ENCODE measurements around the gene GNE. TPM values are rescaled to one million over a fixed set of nuclear protein-coding genes. Genes with fewer than 3 reads are reported as not detected.
"Not testable (repeated sequence)": the region's sequence is repeated elsewhere in the genome, so short reads cannot be mapped to it uniquely, and the experiment has no call there.

The GNE gene
- total and polyA plus RNA-seq, 7 experiments from 2014 or later, result 6.4 to 18.5 (median 13.1) TPM

GRCh38 chr9:36239205-36239604 lies 19.0 kb downstream of the GNE start:
- CTCF ChIA-PET, result not testable (repeated sequence)

GRCh38 chr9:36237230-36237629 lies 21.0 kb downstream of the GNE start:
- H3K27me3 ChIP-seq (ENCODE audit: control insufficient read depth in 2 of 2, insufficient read depth in 2 of 2, low read length in 2 of 2), result no peaks in the 10 kb centered on the region
- H3K36me3 ChIP-seq (ENCODE audit: control insufficient read depth in 2 of 3, insufficient read depth in 3 of 3, low read length in 3 of 3), result peaks cover 0 to 36% (median 0%) of the 10 kb centered on the region in 3 experiments
- no peaks in the 10 kb centered on the region for H3K27me3 Mint-ChIP-seq
- peaks cover 0 to 38% (median 27%) of the 10 kb centered on the region in 5 donors for H3K36me3 Mint-ChIP-seq
- DNase-seq, result no peak
- H3K9me3 Mint-ChIP-seq, result no peaks in the 10 kb centered on the region
- H3K4me3 ChIP-seq (ENCODE audit: low read length), result no peak overlapping the region
- H3K4me1 ChIP-seq (ENCODE audit: control insufficient read depth in 2 of 2, insufficient read depth in 2 of 2, low read length in 2 of 2), result no peaks in the 10 kb centered on the region
- ChIA-PET CTCF (no interaction called here), POLR2A (no interaction called here)
- no peaks in the 10 kb centered on the region for H3K9me3 ChIP-seq (ENCODE audit: control insufficient read depth in 2 of 3, low read length in 3 of 3)
- ATAC-seq, result no peak
- intact Hi-C loops (cut with micrococcal nuclease), result loop anchor here in 1 of 2 donors (5.0 kb wide), 1 partner anchor 45 kb away; the partner anchor contains the start of gene CLTA
- H3K4me1 Mint-ChIP-seq, result peaks cover 0 to 11% (median 5%) of the 10 kb centered on the region in 7 donors
- no peak overlapping the region for H3K4me3 Mint-ChIP-seq
- no peak overlapping the region for H3K27ac Mint-ChIP-seq
- no peak overlapping the region for H3K27ac ChIP-seq (ENCODE audit: low read depth, low read length)

More at GRCh38 chr9:36239205-36239604, 19.0 kb downstream of the GNE start:
- ATAC-seq; H3K9me3 Mint-ChIP-seq; DNase-seq; POLR2A ChIA-PET; H3K4me1 ChIP-seq (ENCODE audit: control insufficient read depth in 2 of 2, insufficient read depth in 2 of 2, low read length in 2 of 2); H3K27ac ChIP-seq (ENCODE audit: low read depth, low read length); H3K4me3 Mint-ChIP-seq; H3K9me3 ChIP-seq (ENCODE audit: control insufficient read depth in 2 of 3, low read length in 3 of 3); H3K4me1 Mint-ChIP-seq; H3K27me3 Mint-ChIP-seq; H3K27me3 ChIP-seq (ENCODE audit: control insufficient read depth in 2 of 2, insufficient read depth in 2 of 2, low read length in 2 of 2); H3K4me3 ChIP-seq (ENCODE audit: low read length): not testable (repeated sequence)
- H3K36me3 ChIP-seq (ENCODE audit: control insufficient read depth in 2 of 3, insufficient read depth in 3 of 3, low read length in 3 of 3), result peaks cover 0 to 22% (median 0%) of the 10 kb centered on the region in 3 experiments
- H3K36me3 Mint-ChIP-seq, result peaks cover 0 to 34% (median 17%) of the 10 kb centered on the region in 5 donors
- H3K27ac Mint-ChIP-seq, result peak overlapping the region in 1 of 9 donors; percentile 55
- intact Hi-C loops (cut with micrococcal nuclease), result loop anchor here in 1 of 2 donors (5.0 kb wide), 1 partner anchor 47 kb away; the partner anchor contains the start of gene CLTA

GRCh38 chr9:36222449-36222848 lies 35.8 kb downstream of the GNE start:
- no peak overlapping the region for H3K4me3 Mint-ChIP-seq
- DNase-seq, result no peak
- Histone ChIP-seq H3K4me3 (ENCODE audit: low read length) (no peak overlapping the region), H3K27ac (ENCODE audit: low read depth, low read length) (no peak overlapping the region), H3K9me3 (ENCODE audit: control insufficient read depth in 2 of 3, low read length in 3 of 3) (peaks cover 0 to 10% (median 0%) of the 10 kb centered on the region in 3 experiments), H3K4me1 (ENCODE audit: control insufficient read depth in 2 of 2, insufficient read depth in 2 of 2, low read length in 2 of 2) (peaks cover 0 to 11% of the 10 kb centered on the region in 2 donors), H3K27me3 (ENCODE audit: control insufficient read depth in 2 of 2, insufficient read depth in 2 of 2, low read length in 2 of 2) (no peaks in the 10 kb centered on the region), H3K36me3 (ENCODE audit: control insufficient read depth in 2 of 3, insufficient read depth in 3 of 3, low read length in 3 of 3) (peaks cover 6 to 86% (median 15%) of the 10 kb centered on the region in 3 experiments)
- ChIA-PET CTCF (no interaction called here), POLR2A (no interaction called here)
- peaks cover under 1 to 54% (median 43%) of the 10 kb centered on the region in 5 donors for H3K36me3 Mint-ChIP-seq
- no peaks in the 10 kb centered on the region for H3K27me3 Mint-ChIP-seq
- H3K27ac Mint-ChIP-seq, result peak overlapping the region in 1 of 9 donors; percentile 54
- intact Hi-C loops (cut with micrococcal nuclease), result no loop called here
- H3K9me3 Mint-ChIP-seq, result peaks cover 0 to 16% (median 7%) of the 10 kb centered on the region in 11 donors
- ATAC-seq, result no peak
- H3K4me1 Mint-ChIP-seq, result peaks cover 13 to 25% (median 20%) of the 10 kb centered on the region in 7 donors

GRCh38 chr9:36221667-36222066 lies 36.6 kb downstream of the GNE start:
- peaks cover 6 to 86% (median 8%) of the 10 kb centered on the region in 3 experiments for H3K36me3 ChIP-seq (ENCODE audit: control insufficient read depth in 2 of 3, insufficient read depth in 3 of 3, low read length in 3 of 3)
- POLR2A ChIA-PET, result interaction anchor here (0.9 kb wide), 2 partner anchors 21 to 264 kb away, joined by 3 read pairs; no protein-coding TSS in a partner anchor
- Mint-ChIP-seq H3K27ac (no peak overlapping the region), H3K4me3 (no peak overlapping the region), H3K4me1 (peaks cover 15 to 32% (median 26%) of the 10 kb centered on the region in 7 donors), H3K36me3 (peaks cover 3 to 50% (median 42%) of the 10 kb centered on the region in 5 donors), H3K27me3 (no peaks in the 10 kb centered on the region), H3K9me3 (peaks cover 0 to 16% (median 7%) of the 10 kb centered on the region in 11 donors)
- H3K9me3 ChIP-seq (ENCODE audit: control insufficient read depth in 2 of 3, low read length in 3 of 3), result peaks cover 0 to 10% (median 0%) of the 10 kb centered on the region in 3 experiments
- CTCF ChIA-PET, result no interaction called here
- no peak for DNase-seq
- no peak for ATAC-seq
- intact Hi-C loops (cut with micrococcal nuclease), result no loop called here
- H3K4me3 ChIP-seq (ENCODE audit: low read length), result no peak overlapping the region
- H3K4me1 ChIP-seq (ENCODE audit: control insufficient read depth in 2 of 2, insufficient read depth in 2 of 2, low read length in 2 of 2), result peaks cover 0 to 14% of the 10 kb centered on the region in 2 donors
- no peak overlapping the region for H3K27ac ChIP-seq (ENCODE audit: low read depth, low read length)
- H3K27me3 ChIP-seq (ENCODE audit: control insufficient read depth in 2 of 2, insufficient read depth in 2 of 2, low read length in 2 of 2), result no peaks in the 10 kb centered on the region

- H3K36me3 ChIP-seq (ENCODE audit: control insufficient read depth in 2 of 3, insufficient read depth in 3 of 3, low read length in 3 of 3), result peaks cover 6 to 69% (median 8%) of the 10 kb centered on the region in 3 experiments
- Mint-ChIP-seq H3K27ac (peak overlapping the region; percentile 29 to 86 (median 72)), H3K36me3 (peaks cover 3 to 48% (median 29%) of the 10 kb centered on the region in 5 donors), H3K4me1 (peaks cover 20 to 50% (median 42%) of the 10 kb centered on the region in 7 donors), H3K9me3 (peaks cover 0 to 16% (median 7%) of the 10 kb centered on the region in 11 donors), H3K27me3 (no peaks in the 10 kb centered on the region), H3K4me3 (peak overlapping the region in 2 of 10 donors; percentile 30 to 64)
- DNase-seq (peak in 1 of 9 donors; percentile 28), ATAC-seq (peak; percentile 26)
- no peak overlapping the region for H3K4me3 ChIP-seq (ENCODE audit: low read length)
- peaks cover 0 to 10% (median 0%) of the 10 kb centered on the region in 3 experiments for H3K9me3 ChIP-seq (ENCODE audit: control insufficient read depth in 2 of 3, low read length in 3 of 3)
- POLR2A ChIA-PET, result no interaction called here
- peaks cover 0 to 18% of the 10 kb centered on the region in 2 donors for H3K4me1 ChIP-seq (ENCODE audit: control insufficient read depth in 2 of 2, insufficient read depth in 2 of 2, low read length in 2 of 2)
- no peaks in the 10 kb centered on the region for H3K27me3 ChIP-seq (ENCODE audit: control insufficient read depth in 2 of 2, insufficient read depth in 2 of 2, low read length in 2 of 2)
- intact Hi-C loops (cut with micrococcal nuclease), result loop anchor here in 1 of 2 donors (1.0 kb wide), 1 partner anchor 28 kb away; the partner anchor contains the start of gene CLTA
- CTCF ChIA-PET, result no interaction called here
- peak overlapping the region; percentile 36 for H3K27ac ChIP-seq (ENCODE audit: low read depth, low read length)
These were observed 39.8 kb downstream of the GNE start for GRCh38 chr9:36218411-36218901.

GRCh38 chr9:36218011-36218410 lies 40.2 kb downstream of the GNE start:
- DNase-seq, result no peak
- intact Hi-C loops (cut with micrococcal nuclease), result loop anchor here in 1 of 2 donors (1.0 kb wide), 1 partner anchor 28 kb away; the partner anchor contains the start of gene CLTA
- H3K4me3 Mint-ChIP-seq, result peak overlapping the region in 2 of 10 donors; percentile 42 to 64
- H3K36me3 Mint-ChIP-seq, result peaks cover 3 to 47% (median 24%) of the 10 kb centered on the region in 5 donors
- H3K27ac Mint-ChIP-seq, result peak overlapping the region in 8 of 9 donors; percentile 29 to 86 (median 72)
- no peaks in the 10 kb centered on the region for H3K27me3 Mint-ChIP-seq
- H3K36me3 ChIP-seq (ENCODE audit: control insufficient read depth in 2 of 3, insufficient read depth in 3 of 3, low read length in 3 of 3), result peaks cover 6 to 69% (median 7%) of the 10 kb centered on the region in 3 experiments
- H3K27me3 ChIP-seq (ENCODE audit: control insufficient read depth in 2 of 2, insufficient read depth in 2 of 2, low read length in 2 of 2), result no peaks in the 10 kb centered on the region
- H3K4me3 ChIP-seq (ENCODE audit: low read length), result no peak overlapping the region
- ATAC-seq, result no peak
- CTCF ChIA-PET, result interaction anchor here (1.2 kb wide), 1 partner anchor 116 kb away, joined by 3 read pairs; no protein-coding TSS in a partner anchor
- H3K27ac ChIP-seq (ENCODE audit: low read depth, low read length), result peak overlapping the region; percentile 36
- peaks cover 0 to 11% (median 4%) of the 10 kb centered on the region in 11 donors for H3K9me3 Mint-ChIP-seq
- peaks cover 0 to 18% of the 10 kb centered on the region in 2 donors for H3K4me1 ChIP-seq (ENCODE audit: control insufficient read depth in 2 of 2, insufficient read depth in 2 of 2, low read length in 2 of 2)
- POLR2A ChIA-PET, result no interaction called here
- peaks cover 0 to 9% (median 0%) of the 10 kb centered on the region in 3 experiments for H3K9me3 ChIP-seq (ENCODE audit: control insufficient read depth in 2 of 3, low read length in 3 of 3)
- peaks cover 22 to 53% (median 46%) of the 10 kb centered on the region in 7 donors for H3K4me1 Mint-ChIP-seq

Measured in naive thymus-derived CD4-positive, alpha-beta T cell (primary cell).